NCI-H2029 treated with DMSO at 0.1 percent for 48 hours (cell line): ENCODE measurements around the gene PLSCR3.
A peak's percentile ranks its signal among the peaks of the same experiment; 100 is the strongest.

ENCODE experiments used
- DNase-seq: peaks from one replicate; lab custom pipeline; 2025; lab: John Stamatoyannopoulos, UW

PLSCR3 gene

GRCh38 chr17:7405350-7406234, 11.3 kb upstream of the PLSCR3 start:
- no peak for DNase-seq

DNA sequence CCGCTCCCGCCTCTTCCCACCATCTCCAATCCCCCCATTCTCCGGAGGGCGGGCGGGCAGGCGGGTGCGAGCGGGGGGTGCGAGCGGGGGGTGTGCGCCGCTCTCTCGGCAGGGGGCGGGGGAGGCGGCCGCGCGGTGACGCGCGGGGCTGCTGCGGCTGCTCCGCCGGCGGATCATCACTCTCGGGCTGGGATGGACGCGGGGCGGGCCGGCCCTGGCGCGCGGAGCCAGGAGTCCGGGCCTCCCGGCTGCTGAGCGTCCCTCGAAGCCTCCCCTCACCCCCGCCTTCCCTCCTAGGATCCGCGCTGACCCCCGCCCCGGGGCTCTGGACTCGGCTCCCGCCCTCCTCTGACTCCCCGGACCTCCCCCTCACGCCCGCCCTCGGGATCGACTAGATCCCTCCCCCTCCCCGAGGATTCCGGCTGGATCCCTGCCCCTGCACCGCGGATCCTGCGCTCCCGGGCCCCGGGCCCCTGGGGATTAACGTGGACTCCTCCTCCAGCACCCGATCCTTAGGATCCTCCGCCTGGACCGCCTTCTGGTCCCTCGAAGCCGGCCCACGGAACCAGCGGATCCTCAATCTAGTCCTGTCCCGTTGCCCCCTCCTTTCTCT, 10.5 kb upstream of the PLSCR3 start:
- no peak for DNase-seq

DNA sequence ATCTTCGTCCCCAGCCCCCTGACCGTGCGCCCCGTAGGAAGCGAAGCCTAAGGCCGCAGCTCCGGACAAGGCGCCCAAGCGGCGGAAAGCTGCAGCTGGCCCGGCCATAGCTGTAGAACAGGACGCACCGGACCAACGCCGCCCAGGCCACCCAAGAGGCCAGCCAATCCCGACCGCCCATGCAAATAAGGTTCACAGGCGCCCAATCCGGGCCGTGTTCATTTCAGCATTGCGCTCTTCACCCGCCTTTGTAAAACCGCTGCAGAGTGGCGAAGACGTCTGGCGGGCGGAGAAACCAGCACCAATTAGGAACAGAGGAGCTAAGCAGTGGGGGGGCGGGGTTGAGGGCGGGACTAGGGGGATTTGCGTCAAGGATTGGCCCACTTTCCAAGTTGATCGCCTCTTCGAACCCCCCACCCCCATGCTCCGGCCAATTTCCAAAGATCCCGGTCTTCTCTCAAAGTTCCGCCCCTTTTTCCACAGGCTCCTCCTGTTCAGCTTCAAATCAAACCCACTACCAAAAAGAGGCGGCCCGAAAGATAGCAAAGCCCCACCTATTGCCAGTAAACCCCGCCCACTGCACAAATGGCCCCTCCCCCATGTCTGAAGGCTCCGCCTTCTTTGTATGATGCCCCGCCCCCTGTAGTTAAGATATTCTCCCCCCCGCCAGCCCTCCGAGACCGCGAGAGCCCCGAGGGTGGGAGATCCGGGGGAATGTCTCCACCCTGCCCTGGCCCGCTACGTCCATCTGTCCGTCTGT, 9.8 kb upstream of the PLSCR3 start, which contains the start of gene TMEM256:
Gene TMEM256, minus strand, starts transcription at position 121 of the 760 bp plus-strand sequence. Its CDS starts 13 bp downstream, at position 108.
- DNase-seq, result peak; percentile 66

- no peak for DNase-seq
Observed at GRCh38 chr17:7403727-7403976, 9.3 kb upstream of the PLSCR3 start.

DNA sequence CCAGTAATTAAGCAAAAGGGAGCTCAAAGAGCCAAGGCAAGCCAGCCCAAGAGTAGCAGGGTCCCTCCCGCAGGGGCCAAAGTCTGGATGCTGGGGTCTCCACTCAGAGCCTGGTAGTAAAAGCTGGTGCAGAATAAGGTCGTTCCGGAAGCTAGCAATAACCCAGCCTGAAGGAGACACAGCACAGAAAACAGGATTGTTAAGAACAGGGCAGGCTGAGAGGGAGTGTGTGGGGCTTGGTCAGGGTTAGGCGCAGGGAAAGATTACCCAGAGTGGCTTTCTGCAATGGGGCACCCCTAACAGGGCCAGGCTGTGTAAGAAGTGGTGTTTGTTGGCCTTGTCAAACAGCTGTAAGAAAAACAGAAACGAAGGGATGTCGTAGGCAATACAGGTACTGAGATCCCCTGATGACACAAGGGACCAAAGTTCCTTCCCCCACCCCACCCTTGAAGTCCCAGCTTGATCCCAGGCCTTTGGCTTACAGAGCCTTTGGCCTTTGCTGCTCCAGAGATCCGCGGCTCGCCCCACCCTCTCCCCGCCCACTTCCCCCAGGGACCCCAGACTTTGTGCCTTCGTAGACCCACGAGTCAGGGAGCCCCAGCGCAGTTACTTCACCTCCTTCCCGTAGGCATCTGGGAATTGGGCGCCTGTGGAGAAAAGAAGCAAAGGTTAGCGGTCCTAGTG, 8.9 kb upstream of the PLSCR3 start:
- DNase-seq, result no peak

GRCh38 chr17:7398612-7399011, 4.3 kb upstream of the PLSCR3 start:
- DNase-seq, result no peak

- no peak for DNase-seq
Observed at GRCh38 chr17:7396147-7396546, 1.8 kb upstream of the PLSCR3 start.

- no peak for DNase-seq
Observed at GRCh38 chr17:7393613-7394451, 493 bp downstream of the PLSCR3 start.

GRCh38 chr17:7392696-7393612, 1.4 kb downstream of the PLSCR3 start:
- DNase-seq, result no peak

- no peak for DNase-seq
Observed at GRCh38 chr17:7391307-7391706, 3.0 kb downstream of the PLSCR3 start.

DNA sequence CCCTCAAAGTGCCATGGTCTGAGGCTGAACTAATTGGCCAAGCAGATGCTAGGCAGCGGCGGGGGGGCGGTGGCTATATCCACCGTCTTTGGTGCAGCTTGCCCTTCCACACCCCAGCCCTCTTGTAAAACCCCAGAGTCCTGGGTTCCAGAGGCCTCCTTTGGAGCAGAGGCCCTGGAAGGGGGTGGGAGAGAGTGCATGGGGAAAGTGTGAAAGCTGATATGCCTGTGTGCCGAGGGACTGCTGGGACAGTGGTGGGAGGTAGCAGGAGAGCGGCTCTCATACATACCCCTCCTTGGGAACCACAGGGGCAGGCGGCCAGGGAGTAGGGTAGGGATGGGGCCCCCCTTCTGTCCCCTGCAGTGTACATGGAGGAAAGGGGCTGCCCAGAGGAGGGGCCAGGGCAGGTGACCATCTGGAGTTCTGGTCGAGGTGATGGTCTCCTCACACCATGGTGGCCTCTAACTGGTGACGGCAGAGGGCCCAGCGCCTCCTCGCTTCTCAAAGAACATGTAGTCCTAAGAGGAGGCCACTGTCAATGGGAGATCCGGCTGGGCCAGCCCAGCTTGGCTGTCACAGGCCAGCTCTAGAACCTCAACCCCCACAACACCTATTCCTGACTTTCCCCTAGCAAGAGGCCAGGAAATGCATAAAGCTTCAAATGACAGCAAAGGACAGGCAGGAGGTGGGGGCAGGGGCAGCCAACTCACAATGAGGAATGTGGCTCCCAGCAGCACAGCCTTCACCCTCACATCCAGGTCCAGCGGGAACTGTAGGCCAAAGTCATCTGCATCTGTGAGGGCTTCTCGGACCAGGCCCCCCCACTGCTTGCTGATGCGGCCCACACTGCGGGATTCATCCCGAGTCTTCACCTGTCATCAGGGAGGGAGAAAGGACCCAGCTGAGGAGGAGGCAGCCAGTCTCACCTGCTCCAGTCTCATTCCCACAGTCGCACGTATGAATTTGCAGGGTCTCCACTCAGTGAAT, 4.1 kb downstream of the PLSCR3 start:
- no peak for DNase-seq

DNA sequence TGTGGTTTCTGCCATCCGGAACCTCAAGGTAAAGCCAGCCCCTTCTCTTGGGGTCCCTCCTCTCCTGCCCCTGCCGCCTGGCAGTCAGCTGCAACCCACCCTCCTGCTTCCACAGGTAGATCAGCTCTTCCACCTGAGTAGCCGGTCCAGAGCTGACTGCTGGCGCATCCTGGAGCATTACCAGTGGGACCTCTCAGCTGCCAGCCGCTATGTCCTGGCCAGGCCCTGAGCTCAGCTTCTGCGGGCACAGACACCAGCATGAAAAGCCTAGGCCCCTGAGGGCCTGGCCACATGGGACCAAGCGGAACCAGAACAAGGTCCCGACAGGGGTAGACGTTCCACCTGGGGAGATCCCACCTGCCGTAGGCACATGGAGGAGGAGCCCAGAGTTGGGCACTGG, 5.5 kb downstream of the PLSCR3 start:
- DNase-seq, result no peak

- DNase-seq, result no peak
Observed at GRCh38 chr17:7384489-7385081, 9.7 kb downstream of the PLSCR3 start.

GRCh38 chr17:7383742-7384488, 10.4 kb downstream of the PLSCR3 start:
- DNase-seq, result no peak

DNA sequence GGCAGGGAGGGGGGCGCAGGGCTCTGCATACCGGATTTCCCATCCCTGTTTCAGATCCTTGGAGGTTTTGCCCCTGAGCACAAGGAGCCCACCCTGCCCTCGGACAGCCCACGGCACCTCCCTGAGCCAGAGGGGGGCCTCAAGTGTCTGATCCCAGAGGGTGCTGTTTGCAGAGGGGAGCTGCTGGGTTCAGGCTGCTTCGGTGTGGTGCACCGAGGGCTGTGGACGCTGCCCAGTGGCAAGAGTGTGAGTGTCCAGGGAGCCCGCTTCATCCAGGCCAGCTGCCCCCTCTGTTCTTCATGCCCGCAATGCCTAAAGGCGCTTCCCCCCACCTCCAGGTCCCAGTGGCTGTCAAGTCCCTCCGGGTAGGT, 11.0 kb downstream of the PLSCR3 start:
- no peak for DNase-seq

- no peak for DNase-seq
Observed at GRCh38 chr17:7382901-7383300, 11.4 kb downstream of the PLSCR3 start.

DNA sequence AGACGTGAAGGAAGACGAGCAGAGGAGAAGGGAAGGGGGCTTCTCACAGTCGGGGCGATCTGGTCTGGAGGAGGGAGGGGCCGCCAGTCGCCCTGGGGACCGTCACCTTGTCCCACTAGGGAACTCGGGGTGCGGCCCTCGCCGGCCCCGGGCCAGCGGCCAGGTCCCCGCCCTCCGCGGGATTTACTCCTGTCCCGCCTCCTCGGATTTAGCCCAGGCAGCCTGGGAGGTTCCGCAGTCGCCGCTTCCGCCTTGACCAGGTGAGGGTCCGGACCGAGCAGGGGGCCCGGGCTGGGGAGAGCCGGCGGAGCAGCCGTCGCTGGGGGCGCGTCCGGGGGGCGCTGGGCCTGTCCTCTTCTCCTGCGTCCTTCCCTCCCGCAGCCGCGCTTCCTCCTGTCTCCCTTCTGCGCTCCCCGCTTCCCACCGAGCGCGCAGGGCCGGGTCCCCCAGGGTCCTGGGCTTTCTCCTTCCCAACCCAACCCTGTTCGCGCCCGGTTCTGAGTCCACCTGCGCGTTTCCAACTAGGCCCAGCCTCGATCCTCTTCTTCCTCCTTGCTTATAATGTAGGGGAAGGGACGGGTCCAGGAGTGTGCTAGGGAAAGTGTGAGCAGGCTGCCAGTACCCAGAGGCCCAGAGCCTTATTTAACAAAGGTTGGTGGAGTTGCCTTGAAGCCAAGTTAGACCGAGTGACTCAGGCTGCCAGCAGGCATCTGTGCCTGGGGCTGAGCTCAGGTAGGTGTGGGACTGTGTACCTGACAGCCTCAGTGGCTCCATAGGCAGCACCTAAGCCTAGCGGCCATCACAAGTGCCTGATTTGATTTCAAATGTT, 13.3 kb downstream of the PLSCR3 start, which contains the start of gene TNK1:
Gene TNK1, plus strand, starts transcription at position 235 of the 829 bp plus-strand sequence. CDS start 1,838 bp downstream, outside the sequence.
- DNase-seq, result no peak
